Upper lobe of right lung (tissue), 1 donor: ENCODE measurements around the gene MPP3. TPM values are rescaled to one million over a fixed set of nuclear protein-coding genes. Genes with fewer than 3 reads are reported as not detected.

Experiments
- ATAC-seq: fragments of 200-7000 bp; cut with Tn5 transposase; one replicate; pipeline ENCODE4 v1.9.1; 2020; ENCODE audit warnings: mild to moderate bottlenecking, moderate library complexity
- DNase-seq: peaks from one replicate; pipeline ENCODE4 v3.0.0-alpha.2; 2020
- H3K27ac ChIP-seq: fragments of 200-600 bp; one replicate; pipeline ENCODE4 v1.8.0; 2022
- H3K27me3 ChIP-seq: fragments of 200-600 bp; one replicate; pipeline ENCODE4 v1.8.0; 2022; ENCODE audit warnings: mild to moderate bottlenecking
- H3K36me3 ChIP-seq: fragments of 200-600 bp; one replicate; pipeline ENCODE4 v1.8.0; 2022
- H3K4me1 ChIP-seq: fragments of 200-600 bp; one replicate; pipeline ENCODE4 v1.8.0; 2022
- H3K4me3 ChIP-seq: fragments of 200-600 bp; one replicate; pipeline ENCODE4 v1.8.0; 2022; ENCODE audit warnings: mild to moderate bottlenecking
- H3K9me3 ChIP-seq: fragments of 200-600 bp; one replicate; pipeline ENCODE4 v1.8.0; 2022
- intact Hi-C: fragments of 100-400 bp; cut with DNase I; formaldehyde crosslinking; loops from one replicate; pipeline ENCODE4 v1.11.0; 2022
- total RNA-seq: library from RNA; stranded (reverse); fragmentation: NEBNext Ultra II Directional; extraction: Animal tissue kit (Norgen Biotek cat#: 25700); gene quantifications from one replicate; pipeline ENCODE4 v1.2.1, GENCODE V29; 2021
- TF ChIP-seq, protein P1 (sequence below): fragments of 200-600 bp; IDR thresholded peaks from one replicate; pipeline ENCODE4 v1.8.0; 2022; ENCODE audit warnings: antibody characterized with exemption
- donor health status: DM: no; HTN: yes; CAD: no; lungs with severe emphysema.

The MPP3 gene
- total RNA-seq, 1 donor from 2014 or later: 28.6 TPM

DNA sequence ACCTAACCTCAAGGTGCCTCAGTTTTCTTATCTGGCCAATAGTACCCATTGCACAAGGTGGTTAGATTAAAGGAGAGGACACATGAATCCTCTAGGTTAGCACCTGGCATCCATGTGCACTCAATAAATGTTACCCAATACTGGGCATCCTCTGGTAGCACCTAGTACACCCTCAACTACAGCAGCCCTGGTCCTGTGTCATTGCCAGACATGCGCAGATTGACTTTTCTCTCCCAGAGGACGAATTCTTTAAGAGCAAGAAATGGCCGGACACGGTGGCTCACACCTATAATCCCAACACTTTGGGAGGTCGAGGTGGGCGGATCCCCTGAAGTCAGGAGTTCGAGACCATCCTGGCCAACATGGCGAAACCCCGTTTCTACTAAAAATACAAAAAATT, 61.5 kb downstream of the MPP3 start:
- no peak overlapping the region for H3K4me3 ChIP-seq
- DNase-seq: no peak
- TF ChIP-seq, protein P1, sequence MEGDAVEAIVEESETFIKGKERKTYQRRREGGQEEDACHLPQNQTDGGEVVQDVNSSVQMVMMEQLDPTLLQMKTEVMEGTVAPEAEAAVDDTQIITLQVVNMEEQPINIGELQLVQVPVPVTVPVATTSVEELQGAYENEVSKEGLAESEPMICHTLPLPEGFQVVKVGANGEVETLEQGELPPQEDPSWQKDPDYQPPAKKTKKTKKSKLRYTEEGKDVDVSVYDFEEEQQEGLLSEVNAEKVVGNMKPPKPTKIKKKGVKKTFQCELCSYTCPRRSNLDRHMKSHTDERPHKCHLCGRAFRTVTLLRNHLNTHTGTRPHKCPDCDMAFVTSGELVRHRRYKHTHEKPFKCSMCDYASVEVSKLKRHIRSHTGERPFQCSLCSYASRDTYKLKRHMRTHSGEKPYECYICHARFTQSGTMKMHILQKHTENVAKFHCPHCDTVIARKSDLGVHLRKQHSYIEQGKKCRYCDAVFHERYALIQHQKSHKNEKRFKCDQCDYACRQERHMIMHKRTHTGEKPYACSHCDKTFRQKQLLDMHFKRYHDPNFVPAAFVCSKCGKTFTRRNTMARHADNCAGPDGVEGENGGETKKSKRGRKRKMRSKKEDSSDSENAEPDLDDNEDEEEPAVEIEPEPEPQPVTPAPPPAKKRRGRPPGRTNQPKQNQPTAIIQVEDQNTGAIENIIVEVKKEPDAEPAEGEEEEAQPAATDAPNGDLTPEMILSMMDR: no peak
- ATAC-seq: no peak
- peaks cover 21% of the 10 kb centered on the region for H3K4me1 ChIP-seq
- H3K9me3 ChIP-seq: no peaks in the 10 kb centered on the region
- no peak overlapping the region for H3K27ac ChIP-seq
- no peaks in the 10 kb centered on the region for H3K27me3 ChIP-seq
- intact Hi-C loops: no loop called here
- H3K36me3 ChIP-seq: peaks cover 70% of the 10 kb centered on the region

DNA sequence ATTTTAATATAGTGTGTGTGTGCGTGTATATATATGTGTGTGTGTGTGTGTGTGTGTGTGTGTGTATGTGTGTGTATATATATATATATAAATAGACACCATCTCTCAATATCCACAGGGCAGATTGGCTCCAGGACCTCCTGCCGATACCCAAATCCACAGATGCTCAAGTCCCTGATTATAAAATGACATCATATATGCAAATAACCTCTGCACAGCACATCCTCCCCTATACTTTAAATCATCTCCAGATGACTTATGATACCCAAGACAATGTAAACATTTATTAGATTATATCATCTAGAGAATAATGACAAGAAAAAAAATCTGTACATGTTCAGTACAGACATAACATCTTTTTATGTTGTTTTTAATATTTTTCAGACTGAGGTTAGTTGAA, 62.0 kb downstream of the MPP3 start:
- TF ChIP-seq, protein P1: no peak
- DNase-seq (no peak), ATAC-seq (no peak)
- peaks cover 16% of the 10 kb centered on the region for H3K4me1 ChIP-seq
- no peaks in the 10 kb centered on the region for H3K27me3 ChIP-seq
- peaks cover 70% of the 10 kb centered on the region for H3K36me3 ChIP-seq
- H3K9me3 ChIP-seq: no peaks in the 10 kb centered on the region
- no peak overlapping the region for H3K27ac ChIP-seq
- intact Hi-C loops: no loop called here
- no peak overlapping the region for H3K4me3 ChIP-seq

DNA sequence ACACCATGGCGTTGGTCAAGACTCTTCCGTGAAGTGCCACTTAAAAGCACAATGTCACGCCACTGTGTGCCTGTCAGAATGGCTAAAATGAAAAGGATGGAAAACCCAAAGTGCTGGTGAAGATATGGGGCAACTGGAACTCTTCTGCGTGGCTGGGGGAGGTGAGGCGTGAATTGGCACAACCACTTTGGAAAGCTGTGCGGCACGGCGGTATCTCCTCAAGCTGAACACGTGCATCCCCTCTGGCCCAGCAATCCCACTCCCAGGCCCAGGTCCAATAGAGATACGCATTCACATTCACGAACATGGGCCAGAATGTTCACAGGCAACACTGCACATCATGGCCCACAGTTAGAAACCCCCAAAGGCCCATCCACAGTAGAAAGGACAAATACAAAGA, 63.1 kb downstream of the MPP3 start:
- no peaks in the 10 kb centered on the region for H3K9me3 ChIP-seq
- intact Hi-C loops: loop anchor here (10.0 kb wide), 1 partner anchor 205 kb away; no protein-coding TSS in a partner anchor
- no peak for ATAC-seq
- no peak overlapping the region for H3K27ac ChIP-seq
- TF ChIP-seq, protein P1: no peak
- DNase-seq: no peak
- peaks cover 70% of the 10 kb centered on the region for H3K36me3 ChIP-seq
- no peak overlapping the region for H3K4me3 ChIP-seq
- H3K4me1 ChIP-seq: peaks cover 7% of the 10 kb centered on the region
- H3K27me3 ChIP-seq: no peaks in the 10 kb centered on the region

DNA sequence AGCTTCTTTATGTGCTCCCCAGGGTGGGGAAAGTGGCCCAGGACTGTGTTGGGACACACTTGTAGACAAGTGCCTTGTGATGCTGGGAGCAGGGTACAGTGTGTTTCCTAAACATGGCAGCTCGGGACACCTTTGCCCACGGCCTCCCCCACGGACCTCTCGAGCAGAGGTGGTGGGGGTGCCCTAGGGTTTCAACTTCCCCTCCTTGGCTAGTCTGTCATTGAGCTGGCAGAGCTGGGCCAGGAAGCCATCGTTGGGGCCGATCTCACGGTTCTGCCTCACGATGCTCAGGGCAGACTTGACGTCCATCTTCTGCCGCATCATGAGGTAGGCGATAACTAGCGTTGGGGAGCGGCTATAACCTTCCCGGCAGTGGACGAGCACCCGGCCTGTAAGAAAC, 63.5 kb downstream of the MPP3 start:
- Histone ChIP-seq H3K4me1 (peaks cover 7% of the 10 kb centered on the region), H3K27me3 (no peaks in the 10 kb centered on the region), H3K9me3 (no peaks in the 10 kb centered on the region), H3K4me3 (no peak overlapping the region), H3K27ac (no peak overlapping the region), H3K36me3 (peaks cover 66% of the 10 kb centered on the region)
- intact Hi-C loops: loop anchor here (10.0 kb wide), 1 partner anchor 205 kb away; no protein-coding TSS in a partner anchor
- TF ChIP-seq, protein P1: no peak
- DNase-seq (no peak), ATAC-seq (peak; percentile 41)

DNA sequence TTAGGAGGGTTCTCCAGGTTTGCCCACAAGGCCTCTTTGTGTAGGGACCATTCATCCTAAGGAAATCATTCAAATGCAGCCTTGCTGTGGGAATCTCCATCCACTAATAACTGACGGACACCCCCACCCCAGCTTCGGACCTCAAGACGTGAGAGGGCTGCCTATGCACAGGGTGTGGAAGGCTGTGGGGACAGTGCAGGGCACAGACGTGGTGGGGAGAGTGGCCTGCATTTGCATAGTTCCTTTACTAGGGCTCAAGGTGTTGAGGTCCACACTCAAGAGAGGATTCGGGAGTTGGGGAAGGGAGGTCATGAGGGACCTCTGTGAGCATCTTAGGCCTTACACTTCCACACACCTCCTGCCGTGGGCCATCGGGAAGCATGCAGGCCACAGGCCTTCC, 64.0 kb downstream of the MPP3 start:
- ATAC-seq (no peak), DNase-seq (no peak)
- intact Hi-C loops: loop anchor here (10.0 kb wide), 1 partner anchor 204 kb away; no protein-coding TSS in a partner anchor
- Histone ChIP-seq H3K9me3 (no peaks in the 10 kb centered on the region), H3K27me3 (no peaks in the 10 kb centered on the region), H3K4me1 (peaks cover 7% of the 10 kb centered on the region), H3K4me3 (no peak overlapping the region), H3K36me3 (peaks cover 62% of the 10 kb centered on the region), H3K27ac (peak overlapping the region; percentile 17)
- TF ChIP-seq, protein P1: no peak

DNA sequence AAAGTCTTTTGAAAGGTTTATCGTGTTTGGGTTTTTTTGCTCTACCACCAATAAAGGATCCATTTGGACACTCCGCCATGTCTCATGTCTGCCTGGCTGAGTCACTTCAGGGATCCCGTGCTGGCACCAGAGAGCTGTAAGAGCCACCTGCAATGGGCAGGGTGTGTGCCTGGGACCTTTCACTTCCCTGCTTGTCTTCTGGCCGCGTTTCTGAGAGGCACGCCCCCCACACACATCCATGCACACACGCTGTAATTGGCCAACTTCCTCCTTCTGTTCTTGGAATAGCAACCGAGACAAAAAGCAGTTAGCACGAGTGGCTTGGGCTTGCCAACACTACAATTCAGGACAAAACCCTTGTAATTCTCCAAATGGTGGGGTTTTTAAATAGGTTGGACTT, 64.6 kb downstream of the MPP3 start:
- Histone ChIP-seq H3K4me1 (peaks cover 7% of the 10 kb centered on the region), H3K27me3 (no peaks in the 10 kb centered on the region), H3K27ac (peak overlapping the region; percentile 17), H3K4me3 (no peak overlapping the region), H3K9me3 (no peaks in the 10 kb centered on the region), H3K36me3 (peaks cover 56% of the 10 kb centered on the region)
- ATAC-seq (peak; percentile 83), DNase-seq (peak; percentile 79)
- intact Hi-C loops: loop anchor here (10.0 kb wide), 1 partner anchor 204 kb away; no protein-coding TSS in a partner anchor
- TF ChIP-seq, protein P1: no peak
